Gastrocnemius medialis (tissue), 4 donors: ENCODE data around the gene SCNN1G. TPM values are rescaled to one million over a fixed set of nuclear protein-coding genes. Genes with fewer than 3 reads are reported as not detected.
A peak's percentile ranks its signal among the peaks of the same experiment; 100 is the strongest.

Source experiments
- ATAC-seq, 2 donors: fragments of 150-250 bp; one replicate each; pipeline ENCODE4 v1.9.1; 2016
- DNase-seq, 2 donors: peaks; one replicate each; pipeline ENCODE4 v3.0.0-alpha.2; 2019
- H3K27ac ChIP-seq, 4 donors: fragments of 200-600 bp; sonication (generic); 1 replicate in 1 of 4; 2 replicates in 3 of 4; pipeline ENCODE4 v1.5.1; 2016 to 2018; ENCODE audit warnings: mild to moderate bottlenecking in 2 of 4, moderate library complexity in 1 of 4
- H3K27me3 ChIP-seq, 3 donors: fragments of 200-600 bp; sonication (generic) in 2 of 3; 1 replicate in 1 of 3; 2 replicates in 2 of 3; pipeline versions ENCODE4 v1.5.1 to v1.6.0; 2016 to 2019; ENCODE audit warnings: mild to moderate bottlenecking in 1 of 3, moderate library complexity in 1 of 3
- H3K36me3 ChIP-seq, 2 donors: fragments of 200-600 bp; sonication (generic) in 1 of 2; one replicate each; pipeline ENCODE4 v1.5.1; 2017 to 2018
- H3K4me1 ChIP-seq, 2 donors: fragments of 200-600 bp; sonication (generic) in 1 of 2; one replicate each; pipeline ENCODE4 v1.5.1; 2016 to 2017; ENCODE audit warnings: mild to moderate bottlenecking in 2 of 2
- H3K4me3 ChIP-seq, 4 donors: fragments of 200-600 bp; sonication (generic) in 3 of 4; 1 replicate in 1 of 4; 2 replicates in 3 of 4; pipeline ENCODE4 v1.5.1; 2016 to 2019; ENCODE audit warnings: mild to moderate bottlenecking in 2 of 4
- H3K9me3 ChIP-seq, 3 donors: fragments of 200-600 bp; sonication (generic) in 2 of 3; 1 replicate in 1 of 3; 2 replicates in 2 of 3; pipeline ENCODE4 v1.5.1; 2016 to 2019
- CTCF ChIP-seq, 5 experiments: fragments of 450-650 bp in 3 of 5; fragments of 200-600 bp in 2 of 5; sonication (generic) in 2 of 5; IDR thresholded peaks in 4 of 5; conservative IDR thresholded peaks in 1 of 5; 1 replicate in 4 of 5; 2 replicates in 1 of 5; pipeline ENCODE4 v1.5.1; 2016 to 2019; ENCODE audit warnings: antibody characterized with exemption in 5 of 5, mild to moderate bottlenecking in 3 of 5, moderate library complexity in 3 of 5
- POLR2A ChIP-seq, 2 donors: fragments of 450-650 bp; IDR thresholded peaks; one replicate each; pipeline ENCODE4 v1.6.1; 2017; ENCODE audit warnings: antibody characterized with exemption in 2 of 2, mild to moderate bottlenecking in 2 of 2, moderate library complexity in 2 of 2
- in situ Hi-C, 4 donors: fragments of 200-750 bp; cut with MboI; loops; one replicate each; pipeline versions ENCODE4 v1.15.0 to v1.8.0; 2017; ENCODE audit warnings: low sequenced_read_pairs in 4 of 4
- intact Hi-C: fragments of 100-400 bp; cut with DNase I; formaldehyde crosslinking; loops from one replicate; pipeline ENCODE4 v1.15.1; 2023; ENCODE audit warnings: low total_unique reads
- total RNA-seq, 4 donors: library from RNA; depleted of rRNA; stranded (reverse); fragments of >200 nt; gene quantifications; one replicate each; pipeline versions ENCODE4 v1.1.0 to v1.2.3, GENCODE V29; 2016

SCNN1G gene
- total RNA-seq, 4 donors from 2014 or later: 0.58 TPM; not detected in 3

GRCh38 chr16:23195366-23195978 is 12.9 kb downstream of the SCNN1G start:
- in situ Hi-C loops: no loop called here
- TF ChIP-seq CTCF (IDR thresholded peaks at IDR 0.05 in 4 of 5, conservative IDR thresholded peaks at IDR 0.05 in 1 of 5) (no peak), POLR2A (IDR thresholded peaks at IDR 0.05) (no peak)
- DNase-seq (no peak), ATAC-seq (no peak)
- H3K4me1 ChIP-seq: peaks cover 4 to 18% of the 10 kb centered on the region in 2 donors
- no peaks in the 10 kb centered on the region for H3K9me3 ChIP-seq
- H3K27me3 ChIP-seq: no peaks in the 10 kb centered on the region
- H3K36me3 ChIP-seq: no peaks in the 10 kb centered on the region
- H3K27ac ChIP-seq: peak overlapping the region in 1 of 4 donors; percentile 48
- H3K4me3 ChIP-seq: no peak overlapping the region
- intact Hi-C loops: no loop called here

DNA sequence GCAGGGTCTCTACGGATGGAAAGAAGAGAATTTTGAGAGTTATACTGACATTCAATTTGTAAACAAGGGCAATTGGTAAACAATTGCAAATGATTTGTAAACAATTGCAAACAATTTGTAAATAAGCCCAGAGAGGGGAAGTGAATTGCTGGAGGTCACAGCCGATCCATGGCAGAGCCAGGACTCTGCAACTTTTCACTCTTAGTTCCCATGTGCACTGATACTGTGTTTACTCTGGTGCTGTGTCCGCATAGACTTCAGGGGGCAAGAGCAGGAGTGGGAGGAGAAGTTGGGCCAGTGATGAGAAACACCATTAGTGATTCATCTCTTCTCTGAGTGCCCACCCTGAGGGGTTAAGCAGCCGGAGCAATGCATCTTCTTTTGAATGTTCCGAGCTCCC is 14.0 kb downstream of the SCNN1G start:
- no peaks in the 10 kb centered on the region for H3K27me3 ChIP-seq
- TF ChIP-seq CTCF (IDR thresholded peaks at IDR 0.05 in 4 of 5, conservative IDR thresholded peaks at IDR 0.05 in 1 of 5) (no peak), POLR2A (IDR thresholded peaks at IDR 0.05) (no peak)
- H3K9me3 ChIP-seq: no peaks in the 10 kb centered on the region
- in situ Hi-C loops (no loop called here), intact Hi-C loops (no loop called here)
- ATAC-seq (no peak), DNase-seq (no peak)
- no peak overlapping the region for H3K27ac ChIP-seq
- H3K4me3 ChIP-seq: no peak overlapping the region
- H3K4me1 ChIP-seq: peaks cover 4 to 18% of the 10 kb centered on the region in 2 donors
- no peaks in the 10 kb centered on the region for H3K36me3 ChIP-seq

DNA sequence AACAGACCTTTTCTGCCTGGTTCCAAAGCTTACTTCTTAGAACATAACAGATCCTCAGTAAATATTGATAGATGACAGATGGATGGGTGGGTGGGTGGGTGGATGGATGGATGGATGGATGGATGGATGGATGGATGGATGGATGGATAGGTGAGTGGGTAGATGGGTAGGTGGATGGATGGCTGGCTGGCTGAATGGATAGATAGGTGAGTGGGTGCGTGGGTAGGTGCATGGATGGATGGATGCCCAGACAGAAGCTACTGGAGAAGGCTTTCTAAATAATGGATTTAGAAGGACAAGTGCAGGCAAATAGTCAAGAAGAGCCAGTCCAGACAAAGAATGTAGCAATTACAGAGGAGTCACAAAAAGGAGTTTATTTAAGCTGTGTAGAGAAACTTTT is 19.6 kb downstream of the SCNN1G start:
- intact Hi-C loops: no loop called here
- H3K27me3 ChIP-seq: no peaks in the 10 kb centered on the region
- H3K4me3 ChIP-seq: no peak overlapping the region
- H3K36me3 ChIP-seq: no peaks in the 10 kb centered on the region
- ATAC-seq (no peak), DNase-seq (no peak)
- H3K27ac ChIP-seq: no peak overlapping the region
- no peaks in the 10 kb centered on the region for H3K9me3 ChIP-seq
- H3K4me1 ChIP-seq: no peaks in the 10 kb centered on the region
- in situ Hi-C loops: no loop called here
- TF ChIP-seq POLR2A (IDR thresholded peaks at IDR 0.05) (no peak), CTCF (IDR thresholded peaks at IDR 0.05 in 4 of 5, conservative IDR thresholded peaks at IDR 0.05 in 1 of 5) (no peak)

GRCh38 chr16:23206986-23207385 is 24.4 kb downstream of the SCNN1G start:
- no peaks in the 10 kb centered on the region for H3K27me3 ChIP-seq
- H3K36me3 ChIP-seq: no peaks in the 10 kb centered on the region
- H3K27ac ChIP-seq: no peak overlapping the region
- DNase-seq: no peak
- intact Hi-C loops (no loop called here), in situ Hi-C loops (no loop called here)
- TF ChIP-seq POLR2A (IDR thresholded peaks at IDR 0.05): no peak
- no peak for TF ChIP-seq CTCF (IDR thresholded peaks at IDR 0.05 in 4 of 5, conservative IDR thresholded peaks at IDR 0.05 in 1 of 5)
- no peaks in the 10 kb centered on the region for H3K9me3 ChIP-seq
- H3K4me1 ChIP-seq: no peaks in the 10 kb centered on the region
- H3K4me3 ChIP-seq: no peak overlapping the region
- no peak for ATAC-seq

- in situ Hi-C loops: no loop called here
- Histone ChIP-seq H3K4me1 (no peaks in the 10 kb centered on the region), H3K9me3 (no peaks in the 10 kb centered on the region), H3K36me3 (no peaks in the 10 kb centered on the region), H3K27me3 (no peaks in the 10 kb centered on the region), H3K27ac (no peak overlapping the region), H3K4me3 (no peak overlapping the region)
- ATAC-seq (no peak), DNase-seq (no peak)
- no peak for TF ChIP-seq POLR2A (IDR thresholded peaks at IDR 0.05)
- no peak for TF ChIP-seq CTCF (IDR thresholded peaks at IDR 0.05 in 4 of 5, conservative IDR thresholded peaks at IDR 0.05 in 1 of 5)
- intact Hi-C loops: no loop called here
Measured at GRCh38 chr16:23207485-23207884, 24.9 kb downstream of the SCNN1G start.
